OCI-M2 (cell line): ENCODE measurements around the gene SEMA3B.
"Not testable (repeated sequence)": the region's sequence is repeated elsewhere in the genome, so short reads cannot be mapped to it uniquely, and the experiment has no call there.

Experiments used
- DNase-seq: peaks from one replicate; lab custom pipeline; 2025; ENCODE audit not compliant: unreplicated experiment; lab: John Stamatoyannopoulos, UW

The SEMA3B gene

GRCh38 chr3:50312041-50312440 is 43.1 kb downstream of the SEMA3B start:
- DNase-seq, result not testable (repeated sequence)

- DNase-seq, result no peak
Measured at GRCh38 chr3:50314342-50314741, 45.4 kb downstream of the SEMA3B start.

GRCh38 chr3:50314816-50315215 is 45.9 kb downstream of the SEMA3B start:
- DNase-seq, result no peak

- no peak for DNase-seq
Measured at GRCh38 chr3:50316657-50317242, 47.8 kb downstream of the SEMA3B start.

- no peak for DNase-seq
Measured at GRCh38 chr3:50317300-50317699, 48.4 kb downstream of the SEMA3B start.

GRCh38 chr3:50318163-50318562 is 49.2 kb downstream of the SEMA3B start:
- no peak for DNase-seq

GRCh38 chr3:50318615-50319014 is 49.7 kb downstream of the SEMA3B start:
- no peak for DNase-seq

GRCh38 chr3:50319181-50319893 is 50.4 kb downstream of the SEMA3B start:
- DNase-seq, result no peak

- DNase-seq, result no peak
Measured at GRCh38 chr3:50319894-50320625, 51.1 kb downstream of the SEMA3B start.

- no peak for DNase-seq
Measured at GRCh38 chr3:50320853-50321335, 51.9 kb downstream of the SEMA3B start.

- peak; percentile 61 for DNase-seq
Measured at GRCh38 chr3:50321336-50322114, 52.6 kb downstream of the SEMA3B start.

- no peak for DNase-seq
Measured at GRCh38 chr3:50322115-50322385, 53.1 kb downstream of the SEMA3B start.

- DNase-seq, result no peak
Measured at GRCh38 chr3:50322386-50323091, 53.6 kb downstream of the SEMA3B start, which contains the start of gene HYAL2. Gene HYAL2 (minus strand): TSS chr3:50322745. CDS start chr3:50320489, 2,256 bp downstream.

- DNase-seq, result no peak
Measured at GRCh38 chr3:50323092-50323600, 54.2 kb downstream of the SEMA3B start.

- DNase-seq, result no peak
Measured at GRCh38 chr3:50323614-50324199, 54.8 kb downstream of the SEMA3B start.

GRCh38 chr3:50324351-50325112 is 55.6 kb downstream of the SEMA3B start:
- peak; percentile 47 for DNase-seq

- no peak for DNase-seq
Measured at GRCh38 chr3:50325113-50325480, 56.1 kb downstream of the SEMA3B start.

GRCh38 chr3:50325497-50326181 is 56.7 kb downstream of the SEMA3B start:
- DNase-seq, result no peak

- DNase-seq, result no peak
Measured at GRCh38 chr3:50326182-50326541, 57.2 kb downstream of the SEMA3B start.
